ENCODE measurements around the gene NEMP1.

NEMP1 gene

DNA sequence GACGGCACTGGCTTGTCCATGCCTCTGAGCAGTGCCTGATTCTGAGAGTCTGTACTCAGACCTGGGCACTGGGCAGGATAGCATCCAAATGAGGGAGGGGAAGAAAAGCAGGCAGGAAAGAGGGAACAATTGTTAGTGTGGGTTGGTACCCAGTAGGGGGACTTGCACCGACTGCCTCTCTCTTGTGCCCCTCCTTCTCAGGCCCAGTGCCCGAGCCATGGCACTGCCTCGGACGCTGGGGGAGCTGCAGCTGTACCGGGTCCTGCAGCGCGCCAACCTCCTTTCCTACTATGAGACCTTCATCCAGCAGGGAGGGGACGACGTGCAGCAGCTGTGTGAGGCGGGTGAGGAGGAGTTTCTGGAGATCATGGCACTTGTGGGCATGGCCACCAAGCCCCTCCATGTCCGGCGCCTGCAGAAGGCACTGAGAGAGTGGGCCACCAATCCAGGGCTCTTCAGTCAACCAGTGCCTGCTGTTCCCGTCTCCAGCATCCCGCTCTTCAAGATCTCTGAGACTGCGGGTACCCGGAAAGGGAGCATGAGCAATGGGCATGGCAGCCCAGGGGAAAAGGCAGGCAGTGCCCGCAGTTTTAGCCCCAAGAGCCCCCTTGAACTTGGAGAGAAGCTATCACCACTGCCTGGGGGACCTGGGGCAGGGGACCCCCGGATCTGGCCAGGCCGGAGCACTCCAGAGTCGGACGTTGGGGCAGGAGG, 12.5 kb upstream of the NEMP1 start:
- no peaks in the 10 kb centered on the region for H3K27me3 ChIP-seq (ENCODE audit: insufficient read depth, low read length, poor library complexity, severe bottlenecking)
- H3K36me3 ChIP-seq (ENCODE audit: insufficient read depth, low read length): peaks cover under 1% of the 10 kb centered on the region; the same call in 1 of the 2 replicates
- H3K9me2 ChIP-seq (replicated peaks; ENCODE audit: low read depth, low read length): no peaks in the 10 kb centered on the region
- H4K20me1 ChIP-seq (ENCODE audit: insufficient read depth, low read length, poor library complexity, severe bottlenecking): peaks cover 10% of the 10 kb centered on the region
- H3K9ac ChIP-seq (ENCODE audit: low read depth, low read length, poor library complexity, severe bottlenecking): no peak overlapping the region
- H3K4me2 ChIP-seq (ENCODE audit: low read depth, low read length, poor library complexity, severe bottlenecking): peak overlapping the region; percentile 88
- peaks cover 16% of the 10 kb centered on the region for H3K4me1 ChIP-seq (ENCODE audit: insufficient read depth, low read length, poor library complexity, severe bottlenecking)
- H3K9me3 ChIP-seq (ENCODE audit: insufficient read depth, low read depth, low read length): no peaks in the 10 kb centered on the region
- peaks cover 3% of the 10 kb centered on the region; the same call in 1 of the 2 replicates for H3F3A ChIP-seq (ENCODE audit: low read depth)
- peak overlapping the region; percentile 88 for H3K4me3 ChIP-seq (ENCODE audit: low read length, poor library complexity, severe bottlenecking)
- H3K79me2 ChIP-seq (ENCODE audit: insufficient read depth, low read length): peaks cover 24% of the 10 kb centered on the region
- TF ChIP-seq EZH2phosphoT487 (IDR thresholded peaks at IDR 0.05; ENCODE audit: borderline replicate concordance): no peak
- TF ChIP-seq, protein P1, sequence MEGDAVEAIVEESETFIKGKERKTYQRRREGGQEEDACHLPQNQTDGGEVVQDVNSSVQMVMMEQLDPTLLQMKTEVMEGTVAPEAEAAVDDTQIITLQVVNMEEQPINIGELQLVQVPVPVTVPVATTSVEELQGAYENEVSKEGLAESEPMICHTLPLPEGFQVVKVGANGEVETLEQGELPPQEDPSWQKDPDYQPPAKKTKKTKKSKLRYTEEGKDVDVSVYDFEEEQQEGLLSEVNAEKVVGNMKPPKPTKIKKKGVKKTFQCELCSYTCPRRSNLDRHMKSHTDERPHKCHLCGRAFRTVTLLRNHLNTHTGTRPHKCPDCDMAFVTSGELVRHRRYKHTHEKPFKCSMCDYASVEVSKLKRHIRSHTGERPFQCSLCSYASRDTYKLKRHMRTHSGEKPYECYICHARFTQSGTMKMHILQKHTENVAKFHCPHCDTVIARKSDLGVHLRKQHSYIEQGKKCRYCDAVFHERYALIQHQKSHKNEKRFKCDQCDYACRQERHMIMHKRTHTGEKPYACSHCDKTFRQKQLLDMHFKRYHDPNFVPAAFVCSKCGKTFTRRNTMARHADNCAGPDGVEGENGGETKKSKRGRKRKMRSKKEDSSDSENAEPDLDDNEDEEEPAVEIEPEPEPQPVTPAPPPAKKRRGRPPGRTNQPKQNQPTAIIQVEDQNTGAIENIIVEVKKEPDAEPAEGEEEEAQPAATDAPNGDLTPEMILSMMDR (conservative IDR thresholded peaks at IDR 0.05; ENCODE audit: low read length): no peak
- no peak overlapping the region for H2AFZ ChIP-seq (ENCODE audit: low read length)

DNA sequence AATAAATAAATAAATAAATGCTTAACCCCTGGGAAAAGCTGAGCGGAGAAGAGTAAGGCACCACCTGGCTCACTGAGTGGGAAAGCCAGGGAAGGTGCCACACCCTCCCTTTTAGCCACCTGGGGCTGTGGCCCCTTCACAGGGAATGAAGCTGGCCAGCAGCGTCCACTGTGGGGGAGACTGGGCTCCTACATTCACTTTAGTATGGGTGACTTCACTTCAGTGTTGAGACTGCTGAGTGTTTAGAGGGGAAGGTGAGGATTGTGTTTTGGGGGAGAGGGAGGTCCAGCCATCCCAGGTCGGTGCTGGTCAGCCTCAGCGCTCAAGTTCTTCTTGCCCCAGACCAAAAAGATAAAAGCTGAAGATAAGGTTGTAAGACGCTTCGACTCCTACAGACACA, 11.9 kb upstream of the NEMP1 start:
- Histone ChIP-seq H3K36me3 (ENCODE audit: insufficient read depth, low read length) (no peaks in the 10 kb centered on the region; the same call in 1 of the 2 replicates), H2AFZ (ENCODE audit: low read length) (no peak overlapping the region), H3K79me2 (ENCODE audit: insufficient read depth, low read length) (peaks cover 24% of the 10 kb centered on the region), H3K4me1 (ENCODE audit: insufficient read depth, low read length, poor library complexity, severe bottlenecking) (peaks cover 20% of the 10 kb centered on the region), H3K9ac (ENCODE audit: low read depth, low read length, poor library complexity, severe bottlenecking) (no peak overlapping the region), H3K4me2 (ENCODE audit: low read depth, low read length, poor library complexity, severe bottlenecking) (peak overlapping the region; percentile 88), H3K27me3 (ENCODE audit: insufficient read depth, low read length, poor library complexity, severe bottlenecking) (no peaks in the 10 kb centered on the region), H3K9me2 (replicated peaks; ENCODE audit: low read depth, low read length) (no peaks in the 10 kb centered on the region), H3K9me3 (ENCODE audit: insufficient read depth, low read depth, low read length) (no peaks in the 10 kb centered on the region), H3F3A (ENCODE audit: low read depth) (peaks cover 3% of the 10 kb centered on the region; the same call in 1 of the 2 replicates), H3K4me3 (ENCODE audit: low read length, poor library complexity, severe bottlenecking) (peak overlapping the region; percentile 88), H4K20me1 (ENCODE audit: insufficient read depth, low read length, poor library complexity, severe bottlenecking) (peaks cover 10% of the 10 kb centered on the region)
- TF ChIP-seq, protein P1 (conservative IDR thresholded peaks at IDR 0.05; ENCODE audit: low read length): no peak
- TF ChIP-seq EZH2phosphoT487 (IDR thresholded peaks at IDR 0.05; ENCODE audit: borderline replicate concordance): no peak

DNA sequence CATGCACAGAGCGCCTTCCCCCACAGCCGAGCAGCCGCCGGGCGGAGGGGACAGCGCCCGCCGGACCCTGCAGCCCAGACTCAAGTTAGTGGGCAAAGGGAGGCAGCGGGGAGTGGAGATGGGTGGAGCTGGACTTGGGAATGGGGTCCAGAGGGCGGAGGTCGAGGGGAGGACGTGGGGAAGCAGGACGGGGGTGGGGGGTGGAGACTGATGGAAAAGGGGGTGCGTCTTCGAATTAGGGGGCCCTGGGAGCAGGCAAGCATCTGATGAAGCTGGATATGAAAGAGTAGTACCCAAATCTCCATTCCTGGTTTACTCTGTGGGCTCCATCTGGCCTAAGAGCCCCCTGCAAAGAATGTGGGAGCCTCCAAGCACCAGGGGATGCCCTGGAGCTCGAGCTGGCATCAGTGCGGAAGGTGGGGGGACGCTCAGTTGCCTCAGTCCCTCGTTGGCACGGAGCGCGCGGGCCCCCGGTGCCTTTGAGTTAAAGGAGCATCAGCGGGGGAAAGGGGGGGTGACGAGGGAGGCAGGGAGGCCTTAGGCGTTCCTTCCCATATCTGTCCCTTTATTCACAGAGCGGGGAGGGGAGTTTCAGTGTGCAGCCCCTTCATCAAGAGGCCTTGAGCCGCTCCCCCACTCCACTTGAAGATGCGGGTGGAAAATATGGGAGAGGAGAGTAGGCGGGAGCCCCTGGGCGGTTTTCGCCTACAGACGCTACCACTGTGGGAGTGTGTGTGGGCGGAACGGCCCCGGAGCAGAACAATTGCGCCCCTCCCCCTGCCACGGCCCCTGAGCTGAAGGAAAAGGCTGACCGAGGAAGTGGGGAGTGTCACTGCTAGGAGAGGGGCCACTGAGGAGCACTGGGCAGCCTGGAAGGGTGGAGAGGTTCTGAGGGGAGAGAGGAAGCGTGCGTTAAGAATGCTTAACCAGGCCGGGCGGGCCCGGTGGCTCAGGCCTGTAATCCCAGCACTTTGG, 11.0 kb upstream of the NEMP1 start:
- Histone ChIP-seq H3K4me3 (ENCODE audit: low read length, poor library complexity, severe bottlenecking) (peak overlapping the region; percentile 88), H3K4me2 (ENCODE audit: low read depth, low read length, poor library complexity, severe bottlenecking) (peak overlapping the region; percentile 88), H3K4me1 (ENCODE audit: insufficient read depth, low read length, poor library complexity, severe bottlenecking) (peaks cover 20% of the 10 kb centered on the region), H4K20me1 (ENCODE audit: insufficient read depth, low read length, poor library complexity, severe bottlenecking) (peaks cover 10% of the 10 kb centered on the region), H3K9me2 (replicated peaks; ENCODE audit: low read depth, low read length) (no peaks in the 10 kb centered on the region), H3K9me3 (ENCODE audit: insufficient read depth, low read depth, low read length) (no peaks in the 10 kb centered on the region), H2AFZ (ENCODE audit: low read length) (peak overlapping the region; percentile 81), H3K79me2 (ENCODE audit: insufficient read depth, low read length) (peaks cover 24% of the 10 kb centered on the region), H3F3A (ENCODE audit: low read depth) (peaks cover 3% of the 10 kb centered on the region; the same call in 1 of the 2 replicates), H3K36me3 (ENCODE audit: insufficient read depth, low read length) (no peaks in the 10 kb centered on the region; the same call in 1 of the 2 replicates), H3K27me3 (ENCODE audit: insufficient read depth, low read length, poor library complexity, severe bottlenecking) (no peaks in the 10 kb centered on the region), H3K9ac (ENCODE audit: low read depth, low read length, poor library complexity, severe bottlenecking) (peak overlapping the region; percentile 81)
- TF ChIP-seq, protein P1 (conservative IDR thresholded peaks at IDR 0.05; ENCODE audit: low read length): no peak
- TF ChIP-seq EZH2phosphoT487 (IDR thresholded peaks at IDR 0.05; ENCODE audit: borderline replicate concordance): no peak
